ENCODE measurements around the gene ETFBKMT. TPM values are rescaled to one million over a fixed set of nuclear protein-coding genes. Genes with fewer than 3 reads are reported as not detected.
"Not testable (repeated sequence)": the region's sequence is repeated elsewhere in the genome, so short reads cannot be mapped to it uniquely, and the experiment has no call there.

The ETFBKMT gene
- total RNA-seq, 4 donors from 2014 or later = 2.4 to 4.0 (median 2.7) TPM

- peak overlapping the region; percentile 21 for H3K27ac ChIP-seq
- no peak overlapping the region for H3K4me3 ChIP-seq
- no peak for DNase-seq (ENCODE audit: low spot score in 2 of 2)
- H3K9me3 ChIP-seq = no peaks in the 10 kb centered on the region
- WGBS = 57% methylated on average over 5 of the region's 5 CpGs
- no peaks in the 10 kb centered on the region for H3K4me1 ChIP-seq
- TF ChIP-seq CTCF (IDR thresholded peaks at IDR 0.05) (no peak), POLR2AphosphoS5 (IDR thresholded peaks at IDR 0.05) (no peak), EP300 (IDR thresholded peaks at IDR 0.05) (no peak), POLR2A (IDR thresholded peaks at IDR 0.05) (no peak)
- H3K27me3 ChIP-seq = no peaks in the 10 kb centered on the region
- peaks cover 6% of the 10 kb centered on the region for H3K36me3 ChIP-seq
Observed at GRCh38 chr12:31715283-31715825, 55.9 kb downstream of the ETFBKMT start.

- H3K4me1 ChIP-seq = not testable (repeated sequence)
- 83% methylated on average over 4 of the region's 4 CpGs for WGBS
Observed at GRCh38 chr12:31716998-31717397, 57.5 kb downstream of the ETFBKMT start.

GRCh38 chr12:31718542-31719198 is 59.2 kb downstream of the ETFBKMT start:
- not testable (repeated sequence) for H3K4me1 ChIP-seq; H3K27me3 ChIP-seq; H3K36me3 ChIP-seq; H3K9me3 ChIP-seq; H3K4me3 ChIP-seq; H3K27ac ChIP-seq; DNase-seq (ENCODE audit: low spot score in 2 of 2)
- WGBS = 97% methylated on average over 9 of the region's 15 CpGs

More at GRCh38 chr12:31716998-31717397, 57.5 kb downstream of the ETFBKMT start:
- not testable (repeated sequence) for H3K9me3 ChIP-seq; H3K27me3 ChIP-seq; H3K27ac ChIP-seq; DNase-seq (ENCODE audit: low spot score in 2 of 2); H3K4me3 ChIP-seq; H3K36me3 ChIP-seq

GRCh38 chr12:31722580-31722979 is 63.1 kb downstream of the ETFBKMT start:
- DNase-seq (ENCODE audit: low spot score in 2 of 2) = no peak
- no peaks in the 10 kb centered on the region for H3K9me3 ChIP-seq
- peaks cover 6% of the 10 kb centered on the region for H3K36me3 ChIP-seq
- 100% methylated on average over 2 of the region's 2 CpGs for WGBS
- TF ChIP-seq CTCF (IDR thresholded peaks at IDR 0.05) = no peak
- no peak for TF ChIP-seq EP300 (IDR thresholded peaks at IDR 0.05)
- TF ChIP-seq POLR2AphosphoS5 (IDR thresholded peaks at IDR 0.05) = no peak
- no peak for TF ChIP-seq POLR2A (IDR thresholded peaks at IDR 0.05)
- no peaks in the 10 kb centered on the region for H3K27me3 ChIP-seq
- H3K27ac ChIP-seq = no peak overlapping the region
- no peak overlapping the region for H3K4me3 ChIP-seq
- H3K4me1 ChIP-seq = peaks cover under 1% of the 10 kb centered on the region

Other genes with a start within 250 kb of the ETFBKMT start
- gene DENND5B, start 68.6 kb upstream of the ETFBKMT start, total RNA-seq = 1 to 10 TPM; 1.6 to 9.7 (median 5.8) TPM
- gene AMN1, start 69.3 kb downstream of the ETFBKMT start, total RNA-seq = 10 to 100 TPM in 2 of 4 donors, 1 to 10 TPM in 2; 3.4 to 16.4 (median 10.5) TPM